K562 (cell line): Measurements from ENCODE around the gene ATF5. TPM values are rescaled to one million over a fixed set of nuclear protein-coding genes. Genes with fewer than 3 reads are reported as not detected.

ENCODE experiments used
- AFF4 ChIP-seq: sonication (generic); formaldehyde crosslinking; IDR thresholded peaks from 2 replicates; pipeline ENCODE4 v1.8.0; 2023; ENCODE audit warnings: mild to moderate bottlenecking, missing genetic modification reagents
- CCNT2 ChIP-seq: IDR thresholded peaks from 2 replicates; pipeline ENCODE4 v1.6.1; 2011; ENCODE audit warnings: borderline replicate concordance, low read depth, mild to moderate bottlenecking, moderate library complexity, mixed read lengths, low read length; ENCODE audit not compliant: insufficient read length; ENCODE audit errors: extremely low read depth
- GTF2A2 ChIP-seq: IDR thresholded peaks from 2 replicates; pipeline ENCODE4 v1.6.1; 2016; ENCODE audit warnings: mild to moderate bottlenecking, missing genetic modification characterization, missing compliant biosample characterization
- HDAC3 ChIP-seq: fragments of 450-650 bp; IDR thresholded peaks from 2 replicates; pipeline ENCODE4 v1.6.1; 2018; ENCODE audit warnings: borderline replicate concordance, mild to moderate bottlenecking, moderate library complexity; ENCODE audit not compliant: partially characterized antibody
- JUND ChIP-seq, 2 experiments: IDR thresholded peaks; 2 replicates in 1 of 2; 3 replicates in 1 of 2; pipeline ENCODE4 v1.6.1; 2011; ENCODE audit warnings: borderline replicate concordance in 2 of 2, low read depth in 2 of 2, low read length in 2 of 2, improper control_type of control experiment in 1 of 2, missing biosample characterization in 1 of 2, missing genetic modification characterization in 1 of 2, missing genetic modification reagents in 1 of 2
- MTF1 ChIP-seq: fragments of 250-450 bp; sonication (Bioruptor Pico); IDR thresholded peaks from 2 replicates; pipeline ENCODE4 v1.9.0; 2021; ENCODE audit warnings: moderate library complexity, mild to moderate bottlenecking, inconsistent platforms, borderline replicate concordance
- NEUROD1 ChIP-seq: fragments of 150-350 bp; IDR thresholded peaks from 2 replicates; pipeline ENCODE4 v1.6.1; 2014; ENCODE audit warnings: borderline replicate concordance, low read length, low read depth; ENCODE audit not compliant: partially characterized antibody
- RBM22 ChIP-seq: fragments of 200-400 bp; formaldehyde crosslinking; IDR thresholded peaks from 2 replicates; pipeline ENCODE4 v1.6.1; 2018; ENCODE audit warnings: low read length, low read depth; ENCODE audit not compliant: poor library complexity, severe bottlenecking
- TCF15 ChIP-seq: fragments of 250-450 bp; sonication (Bioruptor Pico); IDR thresholded peaks from 2 replicates; pipeline ENCODE4 v1.8.0; 2022; ENCODE audit warnings: moderate library complexity, mild to moderate bottlenecking, inconsistent platforms
- ZBED1 ChIP-seq: IDR thresholded peaks from 2 replicates; pipeline ENCODE4 v1.6.1; 2014
- ZNF175 ChIP-seq: fragments of 200-800 bp; sonication (Bioruptor generic); IDR thresholded peaks from 2 replicates; pipeline ENCODE4 v1.6.1; 2016; ENCODE audit warnings: low read depth, mild to moderate bottlenecking, missing genetic modification characterization, missing compliant biosample characterization
- ZNF444 ChIP-seq: fragments of 250-450 bp; sonication (Bioruptor Pico); IDR thresholded peaks from 2 replicates; pipeline ENCODE4 v1.4.0; 2020; ENCODE audit warnings: mild to moderate bottlenecking, moderate library complexity
- polyA plus RNA-seq, 8 experiments: library from polyadenylated mRNA; depleted of rRNA in 4 of 8; stranded (reverse) in 5 of 8; unstranded in 3 of 8; fragments of >200 nt; fragmentation: Nextera tagmentation in 2 of 8; fragmentation: Illumina TruSeq in 1 of 8; extraction: Ambion mirVana in 2 of 8; extraction: Trizol in 1 of 8; gene quantifications; 2 replicates each; pipeline versions ENCODE4 v1.2.1 to v1.2.3, GENCODE V29; 2011 to 2014; ENCODE audit warnings: inconsistent platforms in 1 of 8, missing spikeins in 1 of 8
- total RNA-seq, 7 experiments: library from RNA; depleted of rRNA in 6 of 7; stranded (reverse); fragments of >200 nt in 6 of 7; fragmentation: Illumina TruSeq in 2 of 7; extraction: Trizol in 2 of 7; gene quantifications; 2 replicates each; pipeline versions ENCODE4 v1.2.1 to v1.2.3, GENCODE V29; 2011 to 2021; ENCODE audit warnings: low replicate concordance in 1 of 7
- TF ChIP-seq, protein P1 (sequence below): fragments of 250-450 bp; sonication (Bioruptor Pico); IDR thresholded peaks from 2 replicates; pipeline ENCODE4 v1.8.0; 2022; ENCODE audit warnings: moderate library complexity, mild to moderate bottlenecking, inconsistent platforms
- TF ChIP-seq, protein P2 (sequence below): fragments of 250-450 bp; sonication (Bioruptor Pico); IDR thresholded peaks from 2 replicates; pipeline ENCODE4 v1.5.0; 2022; ENCODE audit warnings: mild to moderate bottlenecking
- TF ChIP-seq, protein P3 (sequence below): fragments of 450-650 bp; formaldehyde crosslinking; IDR thresholded peaks from 2 replicates; pipeline ENCODE4 v1.4.0; 2020; ENCODE audit warnings: mild to moderate bottlenecking, moderate library complexity

The ATF5 gene
- total and polyA plus RNA-seq, 9 of the 15 experiments (the other 6 are each of a cell fraction or from before 2014, with no cell fraction given), result 3.0 to 57.6 (median 11.1) TPM

GRCh38 chr19:49924004-49924880 lies 4.8 kb upstream of the ATF5 start (continued):
- peak; percentile 67; the same call in 1 of the 2 replicates for TF ChIP-seq AFF4 (CRISPR knock-in tag)
- TF ChIP-seq JUND (IDR thresholded peaks at IDR 0.05; ENCODE audit: borderline replicate concordance, low read depth, low read length), result peak; percentile 84
- TF ChIP-seq JUND (tag; IDR thresholded peaks at IDR 0.05; ENCODE audit: borderline replicate concordance, low read depth, low read length), result peak; percentile 19; the same call in 1 of the 3 replicates
- TF ChIP-seq, protein P1, sequence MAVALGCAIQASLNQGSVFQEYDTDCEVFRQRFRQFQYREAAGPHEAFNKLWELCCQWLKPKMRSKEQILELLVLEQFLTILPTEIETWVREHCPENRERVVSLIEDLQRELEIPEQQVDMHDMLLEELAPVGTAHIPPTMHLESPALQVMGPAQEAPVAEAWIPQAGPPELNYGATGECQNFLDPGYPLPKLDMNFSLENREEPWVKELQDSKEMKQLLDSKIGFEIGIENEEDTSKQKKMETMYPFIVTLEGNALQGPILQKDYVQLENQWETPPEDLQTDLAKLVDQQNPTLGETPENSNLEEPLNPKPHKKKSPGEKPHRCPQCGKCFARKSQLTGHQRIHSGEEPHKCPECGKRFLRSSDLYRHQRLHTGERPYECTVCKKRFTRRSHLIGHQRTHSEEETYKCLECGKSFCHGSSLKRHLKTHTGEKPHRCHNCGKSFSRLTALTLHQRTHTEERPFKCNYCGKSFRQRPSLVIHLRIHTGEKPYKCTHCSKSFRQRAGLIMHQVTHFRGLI, result peak; percentile 80; the same call in 1 of the 2 replicates
- TF ChIP-seq MTF1, result peak; percentile 53; the same call in 1 of the 2 replicates
- TF ChIP-seq ZBED1, result no peak
- peak; percentile 85 for TF ChIP-seq ZNF175 (CRISPR knock-in tag)
- peak; percentile 38 for TF ChIP-seq ZNF444 (CRISPR knock-in tag)
- TF ChIP-seq, protein P2, sequence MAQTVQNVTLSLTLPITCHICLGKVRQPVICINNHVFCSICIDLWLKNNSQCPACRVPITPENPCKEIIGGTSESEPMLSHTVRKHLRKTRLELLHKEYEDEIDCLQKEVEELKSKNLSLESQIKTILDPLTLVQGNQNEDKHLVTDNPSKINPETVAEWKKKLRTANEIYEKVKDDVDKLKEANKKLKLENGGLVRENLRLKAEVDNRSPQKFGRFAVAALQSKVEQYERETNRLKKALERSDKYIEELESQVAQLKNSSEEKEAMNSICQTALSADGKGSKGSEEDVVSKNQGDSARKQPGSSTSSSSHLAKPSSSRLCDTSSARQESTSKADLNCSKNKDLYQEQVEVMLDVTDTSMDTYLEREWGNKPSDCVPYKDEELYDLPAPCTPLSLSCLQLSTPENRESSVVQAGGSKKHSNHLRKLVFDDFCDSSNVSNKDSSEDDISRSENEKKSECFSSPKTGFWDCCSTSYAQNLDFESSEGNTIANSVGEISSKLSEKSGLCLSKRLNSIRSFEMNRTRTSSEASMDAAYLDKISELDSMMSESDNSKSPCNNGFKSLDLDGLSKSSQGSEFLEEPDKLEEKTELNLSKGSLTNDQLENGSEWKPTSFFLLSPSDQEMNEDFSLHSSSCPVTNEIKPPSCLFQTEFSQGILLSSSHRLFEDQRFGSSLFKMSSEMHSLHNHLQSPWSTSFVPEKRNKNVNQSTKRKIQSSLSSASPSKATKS (CRISPR knock-in tag), result peak; percentile 8; the same call in 1 of the 2 replicates
- TF ChIP-seq CCNT2, result peak; percentile 37
- TF ChIP-seq HDAC3, result peak; percentile 34
- TF ChIP-seq, protein P3, sequence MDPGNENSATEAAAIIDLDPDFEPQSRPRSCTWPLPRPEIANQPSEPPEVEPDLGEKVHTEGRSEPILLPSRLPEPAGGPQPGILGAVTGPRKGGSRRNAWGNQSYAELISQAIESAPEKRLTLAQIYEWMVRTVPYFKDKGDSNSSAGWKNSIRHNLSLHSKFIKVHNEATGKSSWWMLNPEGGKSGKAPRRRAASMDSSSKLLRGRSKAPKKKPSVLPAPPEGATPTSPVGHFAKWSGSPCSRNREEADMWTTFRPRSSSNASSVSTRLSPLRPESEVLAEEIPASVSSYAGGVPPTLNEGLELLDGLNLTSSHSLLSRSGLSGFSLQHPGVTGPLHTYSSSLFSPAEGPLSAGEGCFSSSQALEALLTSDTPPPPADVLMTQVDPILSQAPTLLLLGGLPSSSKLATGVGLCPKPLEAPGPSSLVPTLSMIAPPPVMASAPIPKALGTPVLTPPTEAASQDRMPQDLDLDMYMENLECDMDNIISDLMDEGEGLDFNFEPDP, result 0 out of 2 replicates have a peak, but pooled peaks have one; percentile 26
- 0 out of 2 replicates have a peak, but pooled peaks have one; percentile 65 for TF ChIP-seq TCF15
- peak; percentile 80 for TF ChIP-seq NEUROD1
- TF ChIP-seq GTF2A2, result peak; percentile 60
- peak; percentile 61 for TF ChIP-seq RBM22
